ENCODE results near the gene OLR1.
"Not testable (repeated sequence)": the region's sequence is repeated elsewhere in the genome, so short reads cannot be mapped to it uniquely, and the experiment has no call there.

The OLR1 gene

DNA sequence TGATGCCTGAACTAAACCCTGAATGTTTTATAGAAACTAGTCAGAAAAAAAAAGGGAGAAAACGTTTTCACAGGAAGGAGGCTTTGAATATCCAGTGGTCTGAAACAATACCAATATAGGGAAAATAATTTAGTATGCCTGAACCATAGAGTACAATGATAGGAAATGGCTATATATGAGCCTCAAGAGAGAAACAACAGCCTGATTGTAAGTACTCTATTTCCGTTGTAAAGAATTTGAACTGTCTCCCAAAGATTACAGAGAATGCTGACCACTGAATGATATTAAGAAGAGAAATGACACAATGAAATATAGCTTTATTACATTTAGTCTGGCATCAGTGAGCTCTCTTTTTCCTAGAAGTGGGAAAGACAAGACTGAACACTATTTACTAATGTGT is 35.2 kb upstream of the OLR1 start:
- no peak overlapping the region for H4K8ac ChIP-seq (ENCODE audit: low read depth, low read length)
- H3K4me1 ChIP-seq (ENCODE audit: control insufficient read depth in 1 of 2, insufficient read depth in 2 of 2, low read length in 2 of 2) = no peaks in the 10 kb centered on the region
- H3K27me3 ChIP-seq (ENCODE audit: insufficient read depth, low read length) = no peaks in the 10 kb centered on the region
- no peak overlapping the region for H2AK5ac ChIP-seq (ENCODE audit: low read length)
- H3K79me1 ChIP-seq (ENCODE audit: low read length) = peaks cover 2% of the 10 kb centered on the region
- H4K91ac ChIP-seq (ENCODE audit: low read depth, low read length) = no peak overlapping the region
- no peak overlapping the region for H3K14ac ChIP-seq (ENCODE audit: low read length)
- no peak overlapping the region for H3K4me2 ChIP-seq (ENCODE audit: low read length)
- no peak overlapping the region for H3K4me3 ChIP-seq (ENCODE audit: low read depth, low read length)
- H2BK12ac ChIP-seq (ENCODE audit: low read length) = no peak overlapping the region
- no peak overlapping the region for H3K4ac ChIP-seq (ENCODE audit: low read depth, low read length)
- no peak overlapping the region for H3K18ac ChIP-seq (ENCODE audit: low read length)
- no peaks in the 10 kb centered on the region for H3K9me3 ChIP-seq (ENCODE audit: insufficient read depth, low read depth, low read length)
- no peak overlapping the region for H2AFZ ChIP-seq (ENCODE audit: insufficient read depth, low read length, poor library complexity)
- H3K9ac ChIP-seq (ENCODE audit: low read length) = no peak overlapping the region
- H3K23ac ChIP-seq (ENCODE audit: low read length) = no peak overlapping the region
- no peak overlapping the region for H4K12ac ChIP-seq (ENCODE audit: low read depth, low read length)
- no peaks in the 10 kb centered on the region for H3K79me2 ChIP-seq (ENCODE audit: control insufficient read depth, insufficient read depth, low read length, poor library complexity)
- DNase-seq = no peak
- H2BK5ac ChIP-seq (ENCODE audit: low read depth, low read length, poor library complexity) = no peak overlapping the region
- WGBS (ENCODE audit: extremely low coverage, insufficient coverage, insufficient read length) = no CpG with 5 or more reads among the region's 2 CpGs
- H2BK120ac ChIP-seq (ENCODE audit: insufficient read depth, low read length, poor library complexity) = no peak overlapping the region
- H3K36me3 ChIP-seq (ENCODE audit: control insufficient read depth in 1 of 2, insufficient read depth in 2 of 2, low read length in 2 of 2) = no peaks in the 10 kb centered on the region
- no peak overlapping the region for H3K27ac ChIP-seq (ENCODE audit: low read depth, low read length)

DNA sequence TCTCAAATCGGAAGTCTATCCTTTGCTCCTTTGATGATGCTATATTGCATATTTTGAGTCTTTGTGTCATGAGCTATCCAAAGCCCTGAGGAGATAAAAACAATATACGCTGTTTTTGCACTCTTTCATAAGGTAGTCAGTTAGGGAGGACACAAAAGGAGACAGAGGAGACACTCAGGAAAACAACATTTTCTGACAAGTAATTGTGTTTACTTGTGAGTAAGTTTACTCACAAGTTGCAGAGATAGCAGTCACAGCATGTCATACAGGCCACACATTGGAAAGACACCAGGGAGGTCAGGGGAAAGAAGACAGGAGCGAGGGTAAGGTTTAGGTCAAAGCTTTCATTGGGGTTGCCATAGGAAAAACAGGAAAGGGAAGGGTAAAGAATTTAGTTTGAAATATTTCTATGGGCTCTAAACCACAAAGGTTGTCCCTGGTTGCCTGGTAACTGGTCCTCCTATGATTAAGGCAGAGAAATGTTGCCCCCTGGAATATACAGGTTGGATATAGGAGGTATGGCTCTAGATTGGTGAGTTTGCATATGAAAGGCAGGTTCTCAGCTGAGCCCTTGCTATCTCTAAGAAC is 33.4 kb upstream of the OLR1 start:
- no peak overlapping the region for H4K8ac ChIP-seq (ENCODE audit: low read depth, low read length)
- no peaks in the 10 kb centered on the region for H3K4me1 ChIP-seq (ENCODE audit: control insufficient read depth in 1 of 2, insufficient read depth in 2 of 2, low read length in 2 of 2)
- no peak overlapping the region for H2BK12ac ChIP-seq (ENCODE audit: low read length)
- H2AFZ ChIP-seq (ENCODE audit: insufficient read depth, low read length, poor library complexity) = no peak overlapping the region
- H3K23ac ChIP-seq (ENCODE audit: low read length) = no peak overlapping the region
- H3K36me3 ChIP-seq (ENCODE audit: control insufficient read depth in 1 of 2, insufficient read depth in 2 of 2, low read length in 2 of 2) = no peaks in the 10 kb centered on the region
- H3K9me3 ChIP-seq (ENCODE audit: insufficient read depth, low read depth, low read length) = no peaks in the 10 kb centered on the region
- H2BK5ac ChIP-seq (ENCODE audit: low read depth, low read length, poor library complexity) = no peak overlapping the region
- no CpG with 5 or more reads among the region's 3 CpGs for WGBS (ENCODE audit: extremely low coverage, insufficient coverage, insufficient read length)
- H4K12ac ChIP-seq (ENCODE audit: low read depth, low read length) = no peak overlapping the region
- H4K91ac ChIP-seq (ENCODE audit: low read depth, low read length) = no peak overlapping the region
- no peak overlapping the region for H3K27ac ChIP-seq (ENCODE audit: low read depth, low read length)
- H3K79me2 ChIP-seq (ENCODE audit: control insufficient read depth, insufficient read depth, low read length, poor library complexity) = no peaks in the 10 kb centered on the region
- H3K4ac ChIP-seq (ENCODE audit: low read depth, low read length) = no peak overlapping the region
- no peaks in the 10 kb centered on the region for H3K79me1 ChIP-seq (ENCODE audit: low read length)
- H2AK5ac ChIP-seq (ENCODE audit: low read length) = no peak overlapping the region
- H3K4me2 ChIP-seq (ENCODE audit: low read length) = no peak overlapping the region
- peak; percentile 62 to 95 for DNase-seq
- H3K14ac ChIP-seq (ENCODE audit: low read length) = no peak overlapping the region
- no peak overlapping the region for H2BK120ac ChIP-seq (ENCODE audit: insufficient read depth, low read length, poor library complexity)
- no peak overlapping the region for H3K9ac ChIP-seq (ENCODE audit: low read length)
- H3K27me3 ChIP-seq (ENCODE audit: insufficient read depth, low read length) = no peaks in the 10 kb centered on the region
- H3K18ac ChIP-seq (ENCODE audit: low read length) = no peak overlapping the region
- no peak overlapping the region for H3K4me3 ChIP-seq (ENCODE audit: low read depth, low read length)

DNA sequence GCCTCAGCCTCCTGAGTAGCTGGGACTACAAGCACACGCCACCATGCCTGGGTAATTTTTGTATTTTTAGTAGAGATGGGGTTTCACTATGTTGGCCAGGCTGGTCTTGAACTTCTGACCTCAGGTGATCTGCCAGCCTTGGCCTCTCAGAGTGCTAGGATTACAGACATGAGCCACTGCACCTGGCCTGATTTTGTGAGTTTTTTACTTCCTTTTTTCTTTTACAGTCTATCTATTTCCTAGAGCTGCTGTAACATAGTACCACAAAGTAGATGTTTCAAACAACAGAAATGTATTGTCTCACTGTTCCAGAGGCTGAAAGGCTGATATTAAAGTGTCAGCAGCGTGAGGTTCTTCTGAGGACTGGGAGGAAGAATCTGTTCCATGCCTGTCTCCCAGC is 32.6 kb upstream of the OLR1 start:
- no CpG with 5 or more reads among the region's 2 CpGs for WGBS (ENCODE audit: extremely low coverage, insufficient coverage, insufficient read length)

DNA sequence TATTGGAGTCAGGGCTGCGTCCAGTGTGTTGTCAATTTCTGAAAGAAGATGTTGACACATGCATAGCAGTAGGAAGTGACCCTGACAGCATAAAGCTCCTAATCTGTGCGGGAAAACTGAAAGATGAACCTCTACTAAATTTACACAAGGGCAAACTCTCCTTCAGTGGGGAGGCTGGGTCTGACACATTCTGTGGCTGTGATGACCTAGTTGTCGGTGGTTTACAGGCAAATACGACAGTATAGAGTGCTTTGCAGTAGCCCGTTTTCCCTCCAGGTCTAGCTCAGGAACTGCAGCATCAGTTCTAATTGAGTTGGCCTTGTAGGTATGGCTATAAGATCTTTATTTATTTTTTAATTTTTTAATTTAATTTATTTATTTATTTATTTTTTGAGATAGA is 25.9 kb upstream of the OLR1 start:
- H2BK12ac ChIP-seq (ENCODE audit: low read length) = no peak overlapping the region
- no peak overlapping the region for H3K4me2 ChIP-seq (ENCODE audit: low read length)
- no peaks in the 10 kb centered on the region for H3K4me1 ChIP-seq (ENCODE audit: control insufficient read depth in 1 of 2, insufficient read depth in 2 of 2, low read length in 2 of 2)
- no peaks in the 10 kb centered on the region for H3K27me3 ChIP-seq (ENCODE audit: insufficient read depth, low read length)
- DNase-seq = no peak
- H3K4me3 ChIP-seq (ENCODE audit: low read depth, low read length) = no peak overlapping the region
- H3K14ac ChIP-seq (ENCODE audit: low read length) = no peak overlapping the region
- H4K91ac ChIP-seq (ENCODE audit: low read depth, low read length) = no peak overlapping the region
- no peak overlapping the region for H3K27ac ChIP-seq (ENCODE audit: low read depth, low read length)
- H3K79me1 ChIP-seq (ENCODE audit: low read length) = no peaks in the 10 kb centered on the region
- no peak overlapping the region for H2AFZ ChIP-seq (ENCODE audit: insufficient read depth, low read length, poor library complexity)
- H3K36me3 ChIP-seq (ENCODE audit: control insufficient read depth in 1 of 2, insufficient read depth in 2 of 2, low read length in 2 of 2) = no peaks in the 10 kb centered on the region
- H3K23ac ChIP-seq (ENCODE audit: low read length) = no peak overlapping the region
- H2AK5ac ChIP-seq (ENCODE audit: low read length) = no peak overlapping the region
- WGBS (ENCODE audit: extremely low coverage, insufficient coverage, insufficient read length) = no CpG with 5 or more reads among the region's 5 CpGs
- H3K9ac ChIP-seq (ENCODE audit: low read length) = no peak overlapping the region
- no peaks in the 10 kb centered on the region for H3K9me3 ChIP-seq (ENCODE audit: insufficient read depth, low read depth, low read length)
- no peak overlapping the region for H4K12ac ChIP-seq (ENCODE audit: low read depth, low read length)
- no peaks in the 10 kb centered on the region for H3K79me2 ChIP-seq (ENCODE audit: control insufficient read depth, insufficient read depth, low read length, poor library complexity)
- no peak overlapping the region for H4K8ac ChIP-seq (ENCODE audit: low read depth, low read length)
- H2BK5ac ChIP-seq (ENCODE audit: low read depth, low read length, poor library complexity) = no peak overlapping the region
- no peak overlapping the region for H2BK120ac ChIP-seq (ENCODE audit: insufficient read depth, low read length, poor library complexity)
- H3K4ac ChIP-seq (ENCODE audit: low read depth, low read length) = no peak overlapping the region
- H3K18ac ChIP-seq (ENCODE audit: low read length) = no peak overlapping the region

More for the DNA sequence above, 32.6 kb upstream of the OLR1 start:
- H3K27me3 ChIP-seq (ENCODE audit: insufficient read depth, low read length); H4K12ac ChIP-seq (ENCODE audit: low read depth, low read length); H3K9me3 ChIP-seq (ENCODE audit: insufficient read depth, low read depth, low read length); H3K4me1 ChIP-seq (ENCODE audit: control insufficient read depth in 1 of 2, insufficient read depth in 2 of 2, low read length in 2 of 2); H2BK5ac ChIP-seq (ENCODE audit: low read depth, low read length, poor library complexity); H3K4me3 ChIP-seq (ENCODE audit: low read depth, low read length); H2BK120ac ChIP-seq (ENCODE audit: insufficient read depth, low read length, poor library complexity); H3K79me1 ChIP-seq (ENCODE audit: low read length); H4K91ac ChIP-seq (ENCODE audit: low read depth, low read length); DNase-seq; H3K23ac ChIP-seq (ENCODE audit: low read length); H3K4ac ChIP-seq (ENCODE audit: low read depth, low read length); H3K4me2 ChIP-seq (ENCODE audit: low read length); H3K36me3 ChIP-seq (ENCODE audit: control insufficient read depth in 1 of 2, insufficient read depth in 2 of 2, low read length in 2 of 2); H2AFZ ChIP-seq (ENCODE audit: insufficient read depth, low read length, poor library complexity); H3K18ac ChIP-seq (ENCODE audit: low read length); H2AK5ac ChIP-seq (ENCODE audit: low read length); H4K8ac ChIP-seq (ENCODE audit: low read depth, low read length); H3K79me2 ChIP-seq (ENCODE audit: control insufficient read depth, insufficient read depth, low read length, poor library complexity); H2BK12ac ChIP-seq (ENCODE audit: low read length); H3K27ac ChIP-seq (ENCODE audit: low read depth, low read length); H3K9ac ChIP-seq (ENCODE audit: low read length); H3K14ac ChIP-seq (ENCODE audit: low read length): not testable (repeated sequence)
